Measurements from ENCODE around the gene TBX10.
A peak's percentile ranks its signal among the peaks of the same experiment; 100 is the strongest.

The TBX10 gene

GRCh38 chr11:67616431-67617242 is 22.9 kb downstream of the TBX10 start:
- Histone ChIP-seq H3K27ac (ENCODE audit: low read depth, low read length) (no peak overlapping the region), H3K4me2 (ENCODE audit: low read length) (no peak overlapping the region), H3K4me1 (ENCODE audit: control insufficient read depth, low read length) (peaks cover 39% of the 10 kb centered on the region), H3K9me2 (replicated peaks; ENCODE audit: control insufficient read depth, low read length) (no peaks in the 10 kb centered on the region), H3K4me3 (ENCODE audit: low read length) (no peak overlapping the region), H3K79me2 (ENCODE audit: control insufficient read depth, low read length) (no peaks in the 10 kb centered on the region), H3K36me3 (ENCODE audit: control insufficient read depth, low read length) (peaks cover 19% of the 10 kb centered on the region), H3K27me3 (ENCODE audit: control insufficient read depth, low read length) (peaks cover 3% of the 10 kb centered on the region), H3F3A (ENCODE audit: control insufficient read depth, insufficient read depth) (peaks cover 8% of the 10 kb centered on the region), H3K9me3 (ENCODE audit: control insufficient read depth, insufficient read depth, low read length) (no peaks in the 10 kb centered on the region), H4K20me1 (ENCODE audit: control insufficient read depth, insufficient read depth, low read depth, low read length) (no peaks in the 10 kb centered on the region)
- TF ChIP-seq CTCF (IDR thresholded peaks at IDR 0.05; ENCODE audit: low read depth, low read length, poor library complexity, severe bottlenecking) (no peak), EZH2phosphoT487 (IDR thresholded peaks at IDR 0.05; ENCODE audit: borderline replicate concordance, low read length) (no peak)

- Histone ChIP-seq H3K9me3 (ENCODE audit: control insufficient read depth, insufficient read depth, low read length) (no peaks in the 10 kb centered on the region), H3K4me2 (ENCODE audit: low read length) (peak overlapping the region; percentile 11; the same call in 1 of the 2 replicates), H3K27me3 (ENCODE audit: control insufficient read depth, low read length) (peaks cover 3% of the 10 kb centered on the region), H3K27ac (ENCODE audit: low read depth, low read length) (no peak overlapping the region), H3K79me2 (ENCODE audit: control insufficient read depth, low read length) (no peaks in the 10 kb centered on the region), H3K9me2 (replicated peaks; ENCODE audit: control insufficient read depth, low read length) (no peaks in the 10 kb centered on the region), H3K4me1 (ENCODE audit: control insufficient read depth, low read length) (peaks cover 39% of the 10 kb centered on the region), H3K36me3 (ENCODE audit: control insufficient read depth, low read length) (peaks cover 26% of the 10 kb centered on the region), H3K4me3 (ENCODE audit: low read length) (no peak overlapping the region), H3F3A (ENCODE audit: control insufficient read depth, insufficient read depth) (peaks cover 8% of the 10 kb centered on the region), H4K20me1 (ENCODE audit: control insufficient read depth, insufficient read depth, low read depth, low read length) (no peaks in the 10 kb centered on the region)
- TF ChIP-seq CTCF (IDR thresholded peaks at IDR 0.05; ENCODE audit: low read depth, low read length, poor library complexity, severe bottlenecking) (peak; percentile 33), EZH2phosphoT487 (IDR thresholded peaks at IDR 0.05; ENCODE audit: borderline replicate concordance, low read length) (no peak)
Observed at GRCh38 chr11:67615728-67616430, 23.7 kb downstream of the TBX10 start.

DNA sequence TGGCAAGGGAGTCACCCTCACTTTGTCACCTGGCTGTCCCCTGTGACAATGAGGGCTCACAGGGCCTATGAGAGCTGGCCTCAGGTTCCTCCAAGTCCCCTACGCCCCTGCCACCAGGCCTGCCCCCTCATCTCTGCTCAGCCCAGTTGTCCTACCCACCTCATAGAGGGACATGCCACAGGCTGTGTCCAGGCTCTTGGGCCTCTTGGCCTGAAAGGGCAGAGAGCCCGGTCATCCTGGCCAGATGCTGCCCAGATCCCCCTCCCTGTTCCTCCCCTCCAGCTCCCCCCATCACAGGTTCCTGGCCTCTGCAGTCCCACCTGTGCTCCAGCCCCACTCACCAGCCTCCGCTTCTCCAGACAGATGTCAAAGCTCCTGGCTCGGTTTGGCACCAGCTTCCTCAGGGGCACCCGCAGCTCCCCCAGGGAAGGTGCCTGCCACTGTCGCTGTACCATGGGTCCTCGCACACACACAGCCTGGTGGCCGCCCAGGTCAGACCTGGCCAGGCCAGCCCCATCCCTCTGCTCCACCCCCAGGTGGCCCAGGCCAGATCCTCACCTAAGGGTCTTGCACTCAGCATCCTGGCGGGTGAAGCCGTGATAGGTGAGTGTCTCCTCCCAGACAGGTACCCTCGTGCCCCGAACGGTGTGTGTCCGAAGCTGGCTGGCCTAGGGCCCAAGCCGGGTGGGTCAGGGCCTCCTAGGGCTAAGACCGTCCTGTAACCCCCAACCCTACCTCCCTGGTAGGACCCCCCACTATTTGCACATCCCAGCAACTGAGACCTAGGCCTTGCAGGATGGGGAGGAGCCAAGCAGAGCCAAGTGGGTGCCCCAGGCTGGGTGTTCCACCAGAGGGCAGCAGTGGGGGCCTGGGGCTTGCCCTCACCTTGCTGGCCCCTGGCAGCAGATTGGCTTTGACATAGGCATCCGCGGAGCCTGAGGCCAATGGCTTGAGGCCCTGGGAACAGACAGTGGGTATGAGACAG is 24.5 kb downstream of the TBX10 start:
- Histone ChIP-seq H3K9me2 (replicated peaks; ENCODE audit: control insufficient read depth, low read length) (no peaks in the 10 kb centered on the region), H3K4me2 (ENCODE audit: low read length) (peak overlapping the region; percentile 79), H3K36me3 (ENCODE audit: control insufficient read depth, low read length) (peaks cover 34% of the 10 kb centered on the region), H3K79me2 (ENCODE audit: control insufficient read depth, low read length) (no peaks in the 10 kb centered on the region), H3F3A (ENCODE audit: control insufficient read depth, insufficient read depth) (peaks cover 8% of the 10 kb centered on the region), H3K9me3 (ENCODE audit: control insufficient read depth, insufficient read depth, low read length) (no peaks in the 10 kb centered on the region), H3K27me3 (ENCODE audit: control insufficient read depth, low read length) (peaks cover 3% of the 10 kb centered on the region), H3K27ac (ENCODE audit: low read depth, low read length) (peak overlapping the region; percentile 78), H3K4me3 (ENCODE audit: low read length) (peak overlapping the region; percentile 61), H4K20me1 (ENCODE audit: control insufficient read depth, insufficient read depth, low read depth, low read length) (no peaks in the 10 kb centered on the region), H3K4me1 (ENCODE audit: control insufficient read depth, low read length) (peaks cover 39% of the 10 kb centered on the region)
- peak; percentile 80 for TF ChIP-seq CTCF (IDR thresholded peaks at IDR 0.05; ENCODE audit: low read depth, low read length, poor library complexity, severe bottlenecking)
- TF ChIP-seq EZH2phosphoT487 (IDR thresholded peaks at IDR 0.05; ENCODE audit: borderline replicate concordance, low read length), result no peak
